K562 (cell line): ENCODE measurements around the gene YPEL2. TPM values are rescaled to one million over a fixed set of nuclear protein-coding genes. Genes with fewer than 3 reads are reported as not detected.

Source experiments
- BACH1 ChIP-seq: fragments of 200-800 bp; sonication (Bioruptor generic); IDR thresholded peaks from 2 replicates; pipeline ENCODE4 v1.6.1; 2016; ENCODE audit warnings: missing genetic modification characterization, missing compliant biosample characterization
- CTBP1 ChIP-seq: fragments of 450-650 bp; IDR thresholded peaks from 2 replicates; pipeline ENCODE4 v1.6.1; 2016; ENCODE audit warnings: borderline replicate concordance
- ETV1 ChIP-seq: fragments of 450-650 bp; conservative IDR thresholded peaks from 2 replicates; pipeline ENCODE4 v1.6.1; 2016; ENCODE audit warnings: missing genetic modification characterization, control low read depth, low read depth, missing compliant biosample characterization
- SMARCC2 ChIP-seq: fragments of 450-650 bp; IDR thresholded peaks from 2 replicates; pipeline ENCODE4 v1.6.1; 2017; ENCODE audit warnings: antibody characterized with exemption, moderate library complexity, mild to moderate bottlenecking, low read depth
- ZC3H4 ChIP-seq: sonication (generic); formaldehyde crosslinking; IDR thresholded peaks from 2 replicates; pipeline ENCODE4 v1.9.0; 2021; ENCODE audit warnings: missing genetic modification reagents, borderline replicate concordance
- ZNF174 ChIP-seq: fragments of 250-450 bp; sonication (Bioruptor Pico); IDR thresholded peaks from 2 replicates; pipeline ENCODE4 v1.4.0; 2020; ENCODE audit warnings: mild to moderate bottlenecking
- ZNF175 ChIP-seq: fragments of 200-800 bp; sonication (Bioruptor generic); IDR thresholded peaks from 2 replicates; pipeline ENCODE4 v1.6.1; 2016; ENCODE audit warnings: low read depth, mild to moderate bottlenecking, missing genetic modification characterization, missing compliant biosample characterization
- polyA plus RNA-seq, 8 experiments: library from polyadenylated mRNA; depleted of rRNA in 4 of 8; stranded (reverse) in 5 of 8; unstranded in 3 of 8; fragments of >200 nt; fragmentation: Nextera tagmentation in 2 of 8; fragmentation: Illumina TruSeq in 1 of 8; extraction: Ambion mirVana in 2 of 8; extraction: Trizol in 1 of 8; gene quantifications; 2 replicates each; pipeline versions ENCODE4 v1.2.1 to v1.2.3, GENCODE V29; 2011 to 2014; ENCODE audit warnings: inconsistent platforms in 1 of 8, missing spikeins in 1 of 8
- total RNA-seq, 7 experiments: library from RNA; depleted of rRNA in 6 of 7; stranded (reverse); fragments of >200 nt in 6 of 7; fragmentation: Illumina TruSeq in 2 of 7; extraction: Trizol in 2 of 7; gene quantifications; 2 replicates each; pipeline versions ENCODE4 v1.2.1 to v1.2.3, GENCODE V29; 2011 to 2021; ENCODE audit warnings: low replicate concordance in 1 of 7
- TF ChIP-seq, protein P1 (sequence below): sonication (generic); formaldehyde crosslinking; IDR thresholded peaks from 2 replicates; pipeline ENCODE4 v1.8.0; 2022; ENCODE audit warnings: mild to moderate bottlenecking, missing genetic modification reagents
- TF ChIP-seq, protein P2 (sequence below), 2 experiments: fragments of 450-650 bp in 1 of 2; sonication (generic) in 1 of 2; formaldehyde crosslinking in 1 of 2; IDR thresholded peaks; 2 replicates each; pipeline versions ENCODE4 v1.7.1 to v1.9.0; 2016 to 2022; ENCODE audit warnings: inconsistent platforms in 1 of 2, mild to moderate bottlenecking in 1 of 2, missing genetic modification reagents in 1 of 2
- TF ChIP-seq, protein P3 (sequence below): fragments of 250-450 bp; sonication (Bioruptor Pico); IDR thresholded peaks from 2 replicates; pipeline ENCODE4 v1.8.0; 2022; ENCODE audit warnings: moderate library complexity, mild to moderate bottlenecking, inconsistent platforms
- TF ChIP-seq, protein P4 (sequence below), 3 experiments: IDR thresholded peaks in 2 of 3; conservative IDR thresholded peaks in 1 of 3; 2 replicates each; pipeline ENCODE4 v1.5.1; 2011 to 2012; ENCODE audit warnings: low read length in 3 of 3, mild to moderate bottlenecking in 3 of 3, control low read depth in 2 of 3, improper control_type of control experiment in 1 of 3, inconsistent platforms in 1 of 3, low read depth in 1 of 3, mixed read lengths in 1 of 3, moderate library complexity in 1 of 3; ENCODE audit not compliant: insufficient read depth in 2 of 3
- TF ChIP-seq, protein P5 (sequence below): fragments of 450-650 bp; formaldehyde crosslinking; IDR thresholded peaks from 2 replicates; pipeline ENCODE4 v1.4.0; 2020; ENCODE audit warnings: mild to moderate bottlenecking, moderate library complexity

The YPEL2 gene
- total and polyA plus RNA-seq, 9 of the 15 experiments (the other 6 are each of a cell fraction or from before 2014, with no cell fraction given): 0.11 to 2.4 (median 0.47) TPM

DNA sequence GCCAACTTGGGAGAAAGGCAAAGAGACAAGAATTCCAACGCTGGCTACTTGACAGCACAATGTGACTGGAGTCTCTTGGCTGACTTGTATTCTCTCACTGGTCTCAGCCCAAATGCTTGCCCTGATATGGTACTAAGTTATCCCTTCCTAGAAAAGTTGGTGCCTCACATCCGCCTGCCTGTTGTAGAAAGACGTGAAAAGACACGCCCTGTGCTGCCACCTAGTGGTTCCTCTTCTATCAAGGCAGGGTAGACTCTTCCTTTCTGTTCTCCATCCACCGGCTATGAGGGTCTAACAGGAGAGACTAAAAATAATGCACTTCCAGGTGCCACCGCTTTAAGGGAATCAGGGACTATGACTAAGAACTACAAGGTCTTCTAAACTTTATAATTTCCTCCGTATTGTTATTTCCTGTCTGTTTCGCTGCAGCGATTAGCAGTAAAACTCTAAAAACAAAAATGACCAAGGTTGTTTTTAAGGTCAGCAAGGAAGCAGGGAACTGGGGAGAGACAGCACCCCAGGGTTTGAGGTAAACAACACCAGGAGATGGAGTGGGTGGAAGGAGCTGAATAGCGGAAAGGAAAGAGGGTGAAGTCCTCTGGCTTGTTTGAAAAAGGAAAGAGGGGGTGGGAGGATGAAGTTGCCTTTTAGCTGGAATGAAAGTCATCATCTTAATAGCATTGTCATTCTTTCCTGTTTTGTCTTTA lies 109.5 kb downstream of the YPEL2 start (continued):
- peak; percentile 75; the same call in 1 of the 2 replicates for TF ChIP-seq CTBP1
- TF ChIP-seq, protein P1, sequence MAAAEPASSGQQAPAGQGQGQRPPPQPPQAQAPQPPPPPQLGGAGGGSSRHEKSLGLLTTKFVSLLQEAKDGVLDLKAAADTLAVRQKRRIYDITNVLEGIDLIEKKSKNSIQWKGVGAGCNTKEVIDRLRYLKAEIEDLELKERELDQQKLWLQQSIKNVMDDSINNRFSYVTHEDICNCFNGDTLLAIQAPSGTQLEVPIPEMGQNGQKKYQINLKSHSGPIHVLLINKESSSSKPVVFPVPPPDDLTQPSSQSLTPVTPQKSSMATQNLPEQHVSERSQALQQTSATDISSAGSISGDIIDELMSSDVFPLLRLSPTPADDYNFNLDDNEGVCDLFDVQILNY (CRISPR knock-in tag): no peak
- TF ChIP-seq, protein P2, sequence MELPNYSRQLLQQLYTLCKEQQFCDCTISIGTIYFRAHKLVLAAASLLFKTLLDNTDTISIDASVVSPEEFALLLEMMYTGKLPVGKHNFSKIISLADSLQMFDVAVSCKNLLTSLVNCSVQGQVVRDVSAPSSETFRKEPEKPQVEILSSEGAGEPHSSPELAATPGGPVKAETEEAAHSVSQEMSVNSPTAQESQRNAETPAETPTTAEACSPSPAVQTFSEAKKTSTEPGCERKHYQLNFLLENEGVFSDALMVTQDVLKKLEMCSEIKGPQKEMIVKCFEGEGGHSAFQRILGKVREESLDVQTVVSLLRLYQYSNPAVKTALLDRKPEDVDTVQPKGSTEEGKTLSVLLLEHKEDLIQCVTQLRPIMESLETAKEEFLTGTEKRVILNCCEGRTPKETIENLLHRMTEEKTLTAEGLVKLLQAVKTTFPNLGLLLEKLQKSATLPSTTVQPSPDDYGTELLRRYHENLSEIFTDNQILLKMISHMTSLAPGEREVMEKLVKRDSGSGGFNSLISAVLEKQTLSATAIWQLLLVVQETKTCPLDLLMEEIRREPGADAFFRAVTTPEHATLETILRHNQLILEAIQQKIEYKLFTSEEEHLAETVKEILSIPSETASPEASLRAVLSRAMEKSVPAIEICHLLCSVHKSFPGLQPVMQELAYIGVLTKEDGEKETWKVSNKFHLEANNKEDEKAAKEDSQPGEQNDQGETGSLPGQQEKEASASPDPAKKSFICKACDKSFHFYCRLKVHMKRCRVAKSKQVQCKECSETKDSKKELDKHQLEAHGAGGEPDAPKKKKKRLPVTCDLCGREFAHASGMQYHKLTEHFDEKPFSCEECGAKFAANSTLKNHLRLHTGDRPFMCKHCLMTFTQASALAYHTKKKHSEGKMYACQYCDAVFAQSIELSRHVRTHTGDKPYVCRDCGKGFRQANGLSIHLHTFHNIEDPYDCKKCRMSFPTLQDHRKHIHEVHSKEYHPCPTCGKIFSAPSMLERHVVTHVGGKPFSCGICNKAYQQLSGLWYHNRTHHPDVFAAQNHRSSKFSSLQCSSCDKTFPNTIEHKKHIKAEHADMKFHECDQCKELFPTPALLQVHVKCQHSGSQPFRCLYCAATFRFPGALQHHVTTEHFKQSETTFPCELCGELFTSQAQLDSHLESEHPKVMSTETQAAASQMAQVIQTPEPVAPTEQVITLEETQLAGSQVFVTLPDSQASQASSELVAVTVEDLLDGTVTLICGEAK (IDR thresholded peaks at IDR 0.05): no peak
- TF ChIP-seq, protein P2 (CRISPR knock-in tag; IDR thresholded peaks at IDR 0.05): no peak
- peak; percentile 82 for TF ChIP-seq ETV1 (tag)
- 0 out of 2 replicates have a peak, but pooled peaks have one; percentile 19 for TF ChIP-seq BACH1 (tag)
- TF ChIP-seq ZNF174 (CRISPR knock-in tag): no peak
- TF ChIP-seq, protein P3, sequence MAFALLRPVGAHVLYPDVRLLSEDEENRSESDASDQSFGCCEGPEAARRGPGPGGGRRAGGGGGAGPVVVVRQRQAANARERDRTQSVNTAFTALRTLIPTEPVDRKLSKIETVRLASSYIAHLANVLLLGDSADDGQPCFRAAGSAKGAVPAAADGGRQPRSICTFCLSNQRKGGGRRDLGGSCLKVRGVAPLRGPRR (CRISPR knock-in tag): no peak
- no peak for TF ChIP-seq ZC3H4 (CRISPR knock-in tag)
- TF ChIP-seq, protein P4, sequence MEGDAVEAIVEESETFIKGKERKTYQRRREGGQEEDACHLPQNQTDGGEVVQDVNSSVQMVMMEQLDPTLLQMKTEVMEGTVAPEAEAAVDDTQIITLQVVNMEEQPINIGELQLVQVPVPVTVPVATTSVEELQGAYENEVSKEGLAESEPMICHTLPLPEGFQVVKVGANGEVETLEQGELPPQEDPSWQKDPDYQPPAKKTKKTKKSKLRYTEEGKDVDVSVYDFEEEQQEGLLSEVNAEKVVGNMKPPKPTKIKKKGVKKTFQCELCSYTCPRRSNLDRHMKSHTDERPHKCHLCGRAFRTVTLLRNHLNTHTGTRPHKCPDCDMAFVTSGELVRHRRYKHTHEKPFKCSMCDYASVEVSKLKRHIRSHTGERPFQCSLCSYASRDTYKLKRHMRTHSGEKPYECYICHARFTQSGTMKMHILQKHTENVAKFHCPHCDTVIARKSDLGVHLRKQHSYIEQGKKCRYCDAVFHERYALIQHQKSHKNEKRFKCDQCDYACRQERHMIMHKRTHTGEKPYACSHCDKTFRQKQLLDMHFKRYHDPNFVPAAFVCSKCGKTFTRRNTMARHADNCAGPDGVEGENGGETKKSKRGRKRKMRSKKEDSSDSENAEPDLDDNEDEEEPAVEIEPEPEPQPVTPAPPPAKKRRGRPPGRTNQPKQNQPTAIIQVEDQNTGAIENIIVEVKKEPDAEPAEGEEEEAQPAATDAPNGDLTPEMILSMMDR (IDR thresholded peaks at IDR 0.05 in 2 of 3, conservative IDR thresholded peaks at IDR 0.05 in 1 of 3; ENCODE audit: insufficient read depth in 2 of 3, low read depth in 1 of 3, low read length in 3 of 3): peak; percentile 85 to 92 (median 89)
- TF ChIP-seq ZNF175 (CRISPR knock-in tag): no peak
- TF ChIP-seq, protein P5, sequence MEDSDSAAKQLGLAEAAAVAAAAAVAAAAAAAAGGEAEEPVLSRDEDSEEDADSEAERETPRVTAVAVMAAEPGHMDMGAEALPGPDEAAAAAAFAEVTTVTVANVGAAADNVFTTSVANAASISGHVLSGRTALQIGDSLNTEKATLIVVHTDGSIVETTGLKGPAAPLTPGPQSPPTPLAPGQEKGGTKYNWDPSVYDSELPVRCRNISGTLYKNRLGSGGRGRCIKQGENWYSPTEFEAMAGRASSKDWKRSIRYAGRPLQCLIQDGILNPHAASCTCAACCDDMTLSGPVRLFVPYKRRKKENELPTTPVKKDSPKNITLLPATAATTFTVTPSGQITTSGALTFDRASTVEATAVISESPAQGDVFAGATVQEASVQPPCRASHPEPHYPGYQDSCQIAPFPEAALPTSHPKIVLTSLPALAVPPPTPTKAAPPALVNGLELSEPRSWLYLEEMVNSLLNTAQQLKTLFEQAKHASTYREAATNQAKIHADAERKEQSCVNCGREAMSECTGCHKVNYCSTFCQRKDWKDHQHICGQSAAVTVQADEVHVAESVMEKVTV (CRISPR knock-in tag): peak; percentile 89
- TF ChIP-seq SMARCC2: no peak
